ENCODE data around the gene RABL6.
"Not testable (repeated sequence)": the region's sequence is repeated elsewhere in the genome, so short reads cannot be mapped to it uniquely, and the experiment has no call there.

Gene RABL6

GRCh38 chr9:136835932-136836904 lies 28.5 kb downstream of the RABL6 start:
- no peak for DNase-seq (ENCODE audit: low read depth)

GRCh38 chr9:136837146-136837855 lies 29.6 kb downstream of the RABL6 start:
- no peak for DNase-seq (ENCODE audit: low read depth)

GRCh38 chr9:136837856-136838277 lies 30.1 kb downstream of the RABL6 start:
- not testable (repeated sequence) for DNase-seq (ENCODE audit: low read depth)

- no peak for DNase-seq (ENCODE audit: low read depth)
Measured at GRCh38 chr9:136838314-136839228, 30.8 kb downstream of the RABL6 start.

GRCh38 chr9:136839229-136840139 lies 31.7 kb downstream of the RABL6 start:
- DNase-seq (ENCODE audit: low read depth) = no peak

GRCh38 chr9:136840140-136840876 lies 32.6 kb downstream of the RABL6 start:
- DNase-seq (ENCODE audit: low read depth) = no peak

GRCh38 chr9:136840877-136841645 lies 33.3 kb downstream of the RABL6 start:
- no peak for DNase-seq (ENCODE audit: low read depth)

- not testable (repeated sequence) for DNase-seq (ENCODE audit: low read depth)
Measured at GRCh38 chr9:136841646-136842379, 34.1 kb downstream of the RABL6 start.

- peak; percentile 75 for DNase-seq (ENCODE audit: low read depth)
Measured at GRCh38 chr9:136842380-136842948, 34.7 kb downstream of the RABL6 start, which contains the start of gene AJM1. AJM1 (plus strand) TSS chr9:136842478; CDS start chr9:136844415, 1,937 bp downstream.

- DNase-seq (ENCODE audit: low read depth) = not testable (repeated sequence)
Measured at GRCh38 chr9:136843159-136843800, 35.5 kb downstream of the RABL6 start.

GRCh38 chr9:136843801-136844740 lies 36.3 kb downstream of the RABL6 start:
- peak; percentile 53 for DNase-seq (ENCODE audit: low read depth)

- no peak for DNase-seq (ENCODE audit: low read depth)
Measured at GRCh38 chr9:136844761-136845464, 37.2 kb downstream of the RABL6 start.

- DNase-seq (ENCODE audit: low read depth) = no peak
Measured at GRCh38 chr9:136845465-136846260, 37.9 kb downstream of the RABL6 start.

- DNase-seq (ENCODE audit: low read depth) = no peak
Measured at GRCh38 chr9:136846376-136847087, 38.8 kb downstream of the RABL6 start.
